SH-SY5Y (cell line): ENCODE measurements around the gene CEBPA.

ENCODE experiments used
- GATA2 ChIP-seq: IDR thresholded peaks from 2 replicates; pipeline ENCODE4 v1.6.1; 2011; ENCODE audit warnings: mild to moderate bottlenecking, low read depth, low read length
- GATA3 ChIP-seq: IDR thresholded peaks from 2 replicates; pipeline ENCODE4 v1.6.1; 2011; ENCODE audit warnings: low read depth, mild to moderate bottlenecking, low read length, moderate library complexity

- TF ChIP-seq GATA2 (no peak), GATA3 (no peak)
Observed at GRCh38 chr19:33306853-33307792, 4.8 kb upstream of the CEBPA start.
